IMR-90 (cell line): ENCODE data around the gene SAP30BP. TPM values are rescaled to one million over a fixed set of nuclear protein-coding genes. Genes with fewer than 3 reads are reported as not detected.

Source experiments
- ATAC-seq: fragments of 200-7000 bp; cut with Tn5 transposase; 2 replicates; pipeline ENCODE4 v1.9.1; 2020; ENCODE audit warnings: low read depth, mild to moderate bottlenecking, moderate library complexity
- BruUV-seq: library from RNA; stranded (reverse); fragments of 400-500 nt; replicated peaks from 2 replicates; lab custom pipeline; 2021; lab: Mats Ljungman, UMichigan
- CTCF ChIA-PET: fragments of 300-600 bp; formaldehyde crosslinking; extraction: SDS; loops from one replicate; lab custom pipeline; 2021; ENCODE audit warnings: antibody characterized with exemption; lab: Yijun Ruan, JAX
- POLR2A ChIA-PET: fragments of 300-600 bp; sonication (Branson Sonifier 250); formaldehyde crosslinking; loops from one replicate; lab custom pipeline; 2022; ENCODE audit warnings: antibody characterized with exemption; ENCODE audit not compliant: unreplicated experiment; lab: Charles Lee
- DNase-seq: peaks from one replicate; pipeline ENCODE4 v3.0.0; 2013
- H2AFZ ChIP-seq: replicated peaks from 2 replicates; pipeline ENCODE3; 2013; ENCODE audit warnings: low read length, mild to moderate bottlenecking; ENCODE audit not compliant: poor library complexity
- H2AK5ac ChIP-seq: 2 replicates; pipeline ENCODE4 v1.6.1; 2013; ENCODE audit warnings: low read depth, low read length, inconsistent platforms
- H2AK9ac ChIP-seq: replicated peaks from 2 replicates; pipeline ENCODE3; 2013; ENCODE audit warnings: mild to moderate bottlenecking, low read depth, low read length, moderate library complexity; ENCODE audit not compliant: poor library complexity
- H2BK120ac ChIP-seq: 2 replicates; pipeline ENCODE4 v1.6.1; 2013; ENCODE audit warnings: low read depth, low read length, inconsistent platforms
- H2BK15ac ChIP-seq: 3 replicates; pipeline ENCODE4 v1.6.1; 2013; ENCODE audit warnings: low read depth, low read length, inconsistent platforms
- H2BK20ac ChIP-seq: 2 replicates; pipeline ENCODE4 v1.6.1; 2013; ENCODE audit warnings: low read depth, mild to moderate bottlenecking, inconsistent platforms, low read length, moderate library complexity
- H2BK5ac ChIP-seq: 2 replicates; pipeline ENCODE4 v1.6.1; 2013; ENCODE audit warnings: mild to moderate bottlenecking, low read depth, low read length, inconsistent platforms; ENCODE audit not compliant: poor library complexity, severe bottlenecking
- H3K14ac ChIP-seq: replicated peaks from 2 replicates; pipeline ENCODE4 v1.6.1; 2013; ENCODE audit warnings: low read depth, low read length, inconsistent platforms
- H3K18ac ChIP-seq: 2 replicates; pipeline ENCODE4 v1.6.1; 2013; ENCODE audit warnings: low read depth, low read length, control low read depth
- H3K23ac ChIP-seq: 2 replicates; pipeline ENCODE4 v1.6.1; 2013; ENCODE audit warnings: low read depth, low read length, inconsistent platforms
- H3K27ac ChIP-seq: 2 replicates; pipeline ENCODE4 v1.5.1; 2013; ENCODE audit warnings: mild to moderate bottlenecking, control low read depth, low read length; ENCODE audit not compliant: insufficient read depth
- H3K27me3 ChIP-seq: 2 replicates; pipeline ENCODE4 v1.6.1; 2013; ENCODE audit warnings: low read length; ENCODE audit not compliant: control insufficient read depth, insufficient read depth
- H3K36me3 ChIP-seq: 2 replicates; pipeline ENCODE4 v1.6.1; 2013; ENCODE audit warnings: low read length, mixed read lengths; ENCODE audit not compliant: control insufficient read depth, insufficient read depth
- H3K4ac ChIP-seq: 2 replicates; pipeline ENCODE4 v1.6.1; 2013; ENCODE audit warnings: low read depth, low read length, inconsistent platforms
- H3K4me1 ChIP-seq: 2 replicates; pipeline ENCODE4 v1.6.1; 2013; ENCODE audit warnings: low read length, mixed read lengths; ENCODE audit not compliant: control insufficient read depth, insufficient read depth
- H3K4me2 ChIP-seq: 2 replicates; pipeline ENCODE4 v1.6.1; 2013; ENCODE audit warnings: low read depth, mild to moderate bottlenecking, control low read depth, low read length, moderate library complexity
- H3K4me3 ChIP-seq: 2 replicates; pipeline ENCODE4 v1.5.1; 2013; ENCODE audit warnings: low read depth, mild to moderate bottlenecking, control low read depth, low read length, moderate library complexity; ENCODE audit not compliant: insufficient read depth
- H3K56ac ChIP-seq: 2 replicates; pipeline ENCODE4 v1.6.1; 2013; ENCODE audit warnings: low read length, inconsistent platforms; ENCODE audit not compliant: insufficient read depth; ENCODE audit errors: extremely low read depth
- H3K79me1 ChIP-seq, 2 experiments: 2 replicates each; pipeline ENCODE4 v1.6.1; 2013; ENCODE audit warnings: low read length in 2 of 2, inconsistent platforms in 1 of 2, low read depth in 1 of 2
- H3K9ac ChIP-seq: 2 replicates; pipeline ENCODE4 v1.6.1; 2013; ENCODE audit warnings: low read depth, low read length, control low read depth
- H3K9me1 ChIP-seq: 2 replicates; pipeline ENCODE4 v1.6.1; 2013; ENCODE audit warnings: low read length, inconsistent platforms; ENCODE audit not compliant: insufficient read depth
- H3K9me3 ChIP-seq: 2 replicates; pipeline ENCODE4 v1.6.1; 2013; ENCODE audit warnings: low read length; ENCODE audit not compliant: control insufficient read depth, insufficient read depth
- H4K20me1 ChIP-seq: 2 replicates; pipeline ENCODE4 v1.6.1; 2013; ENCODE audit warnings: low read length, inconsistent platforms; ENCODE audit not compliant: insufficient read depth
- H4K5ac ChIP-seq: 2 replicates; pipeline ENCODE4 v1.6.1; 2013; ENCODE audit warnings: mild to moderate bottlenecking, low read depth, low read length, control low read depth
- H4K8ac ChIP-seq, 2 experiments: 2 replicates each; pipeline ENCODE4 v1.6.1; 2013; ENCODE audit warnings: low read depth in 2 of 2, low read length in 2 of 2, control low read depth in 1 of 2, inconsistent platforms in 1 of 2
- H4K91ac ChIP-seq: 2 replicates; pipeline ENCODE4 v1.6.1; 2013; ENCODE audit warnings: low read depth, low read length, inconsistent platforms; ENCODE audit not compliant: insufficient read depth
- BHLHE40 ChIP-seq: fragments of 150-350 bp; IDR thresholded peaks from 2 replicates; pipeline ENCODE4 v1.6.1; 2016; ENCODE audit warnings: mild to moderate bottlenecking, low read depth, low read length
- CEBPB ChIP-seq: IDR thresholded peaks from 2 replicates; pipeline ENCODE4 v1.6.1; 2012; ENCODE audit warnings: low read depth, low read length, improper control_type of control experiment
- ELK1 ChIP-seq: fragments of 150-350 bp; IDR thresholded peaks from 2 replicates; pipeline ENCODE4 v1.6.1; 2016; ENCODE audit warnings: low read depth, mild to moderate bottlenecking, low read length, moderate library complexity, borderline replicate concordance
- FOS ChIP-seq: fragments of 150-350 bp; IDR thresholded peaks from 2 replicates; pipeline ENCODE4 v1.6.1; 2016; ENCODE audit warnings: low read depth, low read length
- MAZ ChIP-seq: IDR thresholded peaks from 2 replicates; pipeline ENCODE4 v1.6.1; 2012; ENCODE audit warnings: low read depth, mild to moderate bottlenecking, low read length, improper control_type of control experiment, moderate library complexity, borderline replicate concordance
- MXI1 ChIP-seq: IDR thresholded peaks from 2 replicates; pipeline ENCODE4 v1.6.1; 2012; ENCODE audit warnings: low read depth, mild to moderate bottlenecking, low read length, moderate library complexity, borderline replicate concordance
- NFE2L2 ChIP-seq: fragments of 150-350 bp; IDR thresholded peaks from 2 replicates; pipeline ENCODE4 v1.6.1; 2016; ENCODE audit warnings: low read depth, mild to moderate bottlenecking, low read length
- POLR2A ChIP-seq: IDR thresholded peaks from 2 replicates; pipeline ENCODE4 v1.6.1; 2012; ENCODE audit warnings: mild to moderate bottlenecking, low read depth, low read length
- RCOR1 ChIP-seq: IDR thresholded peaks from 2 replicates; pipeline ENCODE4 v1.6.1; 2012; ENCODE audit warnings: mild to moderate bottlenecking, low read length, improper control_type of control experiment; ENCODE audit not compliant: insufficient replicate concordance
- SMC3 ChIP-seq: fragments of 150-350 bp; IDR thresholded peaks from 2 replicates; pipeline ENCODE4 v1.6.1; 2016; ENCODE audit warnings: low read depth, mild to moderate bottlenecking, antibody characterized with exemption, low read length, moderate library complexity
- WGBS, 2 experiments: methylation state at CpG; one replicate each; pipeline versions ENCODE4 v1.1.5 to v1.1.7; 2013; ENCODE audit warnings: missing lambda C conversion rate in 2 of 2; ENCODE audit not compliant: insufficient read length in 1 of 2; ENCODE audit errors: extremely low coverage in 2 of 2; 5-methylcytosine and 5-hydroxymethylcytosine counted together
- dilution Hi-C: fragments of 300-500 bp; cut with HindIII; formaldehyde crosslinking; loops from one replicate; pipeline ENCODE4 v1.14.3; 2018; ENCODE audit warnings: low sequenced_read_pairs; ENCODE audit not compliant: unreplicated experiment
- in situ Hi-C: fragments of 300-500 bp; cut with MboI; formaldehyde crosslinking; loops from 3 replicates; pipeline ENCODE4 v1.14.3; 2019; ENCODE audit warnings: low sequenced_read_pairs, inconsistent platforms, mixed read lengths
- intact Hi-C: fragments of 100-400 bp; cut with micrococcal nuclease; formaldehyde crosslinking; loops from 2 replicates; pipeline ENCODE4 v1.10.0; 2022
- polyA plus RNA-seq, 3 experiments: library from polyadenylated mRNA; depleted of rRNA; stranded (reverse); fragments of >200 nt; gene quantifications; 2 replicates each; pipeline ENCODE4 v1.2.3, GENCODE V29; 2012; ENCODE audit warnings: low replicate concordance in 1 of 3
- total RNA-seq: library from RNA; depleted of rRNA; stranded (reverse); fragments of >200 nt; gene quantifications from 2 replicates; pipeline ENCODE4 v1.2.3, GENCODE V29; 2012

The SAP30BP gene
- total and polyA plus RNA-seq, 2 of the 4 experiments (the other 2 are of a cell fraction): 70.4 to 139 TPM

- POLR2A ChIA-PET: no interaction called here
- BruUV-seq: no TSS peak
These were observed 25.8 kb downstream of the SAP30BP start for GRCh38 chr17:75692976-75693375.

More at GRCh38 chr17:75692976-75693375, 25.8 kb downstream of the SAP30BP start:
- Histone ChIP-seq H3K36me3 (peaks cover 34% of the 10 kb centered on the region), H3K18ac (no peak overlapping the region), H2BK20ac (no peak overlapping the region), H3K9me1 (peaks cover 40% of the 10 kb centered on the region), H4K20me1 (peaks cover 71% of the 10 kb centered on the region), H2AK9ac (no peak overlapping the region), H4K91ac (no peak overlapping the region), H3K79me1 (peaks cover 48 to 92% of the 10 kb centered on the region in 2 experiments), H3K14ac (no peak overlapping the region; the same call in 1 of the 2 replicates), H2AK5ac (no peak overlapping the region), H3K23ac (no peak overlapping the region), H2BK5ac (no peak overlapping the region), H3K4me1 (peaks cover 17% of the 10 kb centered on the region), H3K4me2 (no peak overlapping the region), H3K27me3 (no peaks in the 10 kb centered on the region), H3K4ac (no peak overlapping the region), H2AFZ (no peak overlapping the region), H4K5ac (no peak overlapping the region), H3K4me3 (no peak overlapping the region), H4K8ac (no peak overlapping the region), H3K27ac (no peak overlapping the region), H3K9ac (no peak overlapping the region), H2BK15ac (no peak overlapping the region), H2BK120ac (no peak overlapping the region), H3K9me3 (no peaks in the 10 kb centered on the region), H3K56ac (no peak overlapping the region)
- 78% methylated on average over 1 of the region's 13 CpGs; no CpG with 5 or more reads in 1 of the 2 experiments for WGBS, 2 experiments
- in situ Hi-C loops (no loop called here), intact Hi-C loops (no loop called here), dilution Hi-C loops (no loop called here)
- ATAC-seq (no peak), DNase-seq (no peak)
- TF ChIP-seq FOS: no peak
- no peak for TF ChIP-seq SMC3
- no peak for TF ChIP-seq MAZ
- TF ChIP-seq RCOR1: no peak
- no peak for TF ChIP-seq POLR2A
- no peak for TF ChIP-seq ELK1
- no peak for TF ChIP-seq MXI1
- TF ChIP-seq BHLHE40: no peak
- TF ChIP-seq NFE2L2: no peak
- no peak for TF ChIP-seq CEBPB
- CTCF ChIA-PET: interaction anchor here (0.7 to 1.0 kb wide), 2 partner anchors 13 to 59 kb away, joined by 3 read pairs; no protein-coding TSS in a partner anchor
